DOHH2 (cell line): ENCODE data around the gene HAT1.

Experiments used
- CTCF ChIP-seq: fragments of 200-600 bp; sonication (generic); IDR thresholded peaks from one replicate; pipeline ENCODE4 v1.5.1; 2014; ENCODE audit warnings: antibody characterized with exemption, mild to moderate bottlenecking, low read depth, low read length; ENCODE audit not compliant: poor library complexity, severe bottlenecking
- EZH2phosphoT487 ChIP-seq: fragments of 200-600 bp; sonication (generic); IDR thresholded peaks from 2 replicates; pipeline ENCODE4 v1.6.1; 2017; ENCODE audit warnings: borderline replicate concordance, mild to moderate bottlenecking, antibody characterized with exemption, low read length, moderate library complexity, mixed read lengths

DNA sequence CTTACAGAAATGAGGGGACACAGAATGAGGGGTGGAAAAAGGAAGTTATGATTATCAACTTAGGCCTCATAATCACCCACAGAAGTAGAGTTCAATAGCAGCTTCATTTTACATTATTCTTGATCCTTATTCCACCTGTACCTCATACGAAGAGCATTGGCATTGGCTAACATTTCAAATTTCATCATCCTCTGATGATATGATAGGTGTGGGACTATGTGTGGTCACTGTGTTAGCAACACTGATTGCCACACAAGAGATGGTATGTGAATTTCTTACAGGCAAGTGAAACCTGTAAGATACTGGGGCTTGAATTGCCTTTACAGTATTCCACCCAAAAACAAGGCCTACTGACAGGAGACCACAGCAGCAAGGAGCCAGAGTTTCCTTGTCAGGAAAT is 14.0 kb upstream of the HAT1 start:
- TF ChIP-seq CTCF, result no peak
- TF ChIP-seq EZH2phosphoT487, result no peak
